ENCODE data around the gene FKTN.

Gene FKTN

GRCh38 chr9:105636331-105636730, 78.4 kb downstream of the FKTN start:
- DNase-seq, result no peak

DNA sequence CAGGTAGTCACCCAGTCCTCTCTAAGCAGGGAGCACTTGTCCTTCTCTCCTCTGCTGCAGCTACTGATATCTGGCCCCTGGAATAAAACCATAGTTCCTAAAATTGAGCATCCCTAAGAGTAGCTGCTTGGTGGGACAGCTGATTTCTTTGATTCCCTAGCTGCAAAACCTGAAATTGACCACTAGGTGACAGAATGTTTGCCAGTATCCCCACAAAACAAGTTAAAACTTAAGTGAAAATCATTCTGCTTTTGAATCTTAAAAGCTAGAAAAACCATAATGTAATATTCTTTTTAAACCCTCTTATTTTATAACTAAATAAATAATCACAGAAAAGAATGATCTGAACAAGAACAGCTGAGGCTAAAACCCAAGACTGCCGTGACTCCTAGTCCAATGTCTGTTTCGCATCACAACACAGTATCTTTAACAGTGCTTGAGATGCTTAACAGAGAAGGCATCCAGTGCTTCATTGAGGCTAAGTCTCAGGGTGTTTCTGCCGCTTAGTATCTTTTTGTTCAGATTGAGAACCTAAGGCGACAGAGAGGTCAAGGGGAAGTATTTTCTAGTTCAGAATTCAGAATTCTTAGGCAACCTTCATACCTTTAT, 80.0 kb downstream of the FKTN start:
- DNase-seq, result no peak

- no peak for DNase-seq
These were observed 82.0 kb downstream of the FKTN start for GRCh38 chr9:105639936-105640335.

GRCh38 chr9:105643795-105644194, 85.9 kb downstream of the FKTN start:
- DNase-seq, result no peak

DNA sequence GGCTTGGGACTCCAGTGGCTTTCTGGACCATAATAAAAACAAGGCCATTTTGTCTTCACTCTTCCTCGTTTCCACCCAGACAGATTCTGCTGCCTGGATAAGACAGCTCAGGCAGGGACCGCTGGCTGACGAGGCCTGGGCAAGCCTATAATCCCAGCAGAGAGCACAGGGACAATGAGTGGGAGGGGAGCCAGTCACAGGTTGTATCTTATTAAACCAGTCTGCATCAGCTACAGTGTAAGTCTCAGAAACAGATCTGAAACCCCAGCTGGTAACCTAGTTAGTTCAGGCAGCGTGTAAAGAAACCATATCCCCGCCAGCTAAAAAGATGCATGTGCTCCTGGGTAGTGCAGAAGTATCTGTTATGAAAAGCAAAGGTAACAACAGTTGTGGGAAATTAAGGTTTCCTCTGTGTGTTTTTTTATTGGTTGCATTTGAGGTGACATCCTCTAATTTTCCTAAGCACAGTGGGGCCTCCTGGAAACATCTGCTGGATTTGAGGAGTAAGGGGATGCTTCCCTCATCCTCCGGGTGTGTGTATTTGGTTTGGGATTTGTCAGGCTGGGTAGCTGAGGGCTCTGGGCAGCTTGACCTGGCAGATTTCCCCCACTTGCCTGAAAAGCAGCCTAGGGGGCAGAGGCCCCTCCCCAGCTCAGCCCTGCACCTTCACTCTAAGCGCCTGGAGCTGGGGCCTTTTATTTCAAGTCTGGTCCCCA, 89.1 kb downstream of the FKTN start:
- DNase-seq, result no peak

- DNase-seq, result no peak
These were observed 89.8 kb downstream of the FKTN start for GRCh38 chr9:105647595-105648349.

DNA sequence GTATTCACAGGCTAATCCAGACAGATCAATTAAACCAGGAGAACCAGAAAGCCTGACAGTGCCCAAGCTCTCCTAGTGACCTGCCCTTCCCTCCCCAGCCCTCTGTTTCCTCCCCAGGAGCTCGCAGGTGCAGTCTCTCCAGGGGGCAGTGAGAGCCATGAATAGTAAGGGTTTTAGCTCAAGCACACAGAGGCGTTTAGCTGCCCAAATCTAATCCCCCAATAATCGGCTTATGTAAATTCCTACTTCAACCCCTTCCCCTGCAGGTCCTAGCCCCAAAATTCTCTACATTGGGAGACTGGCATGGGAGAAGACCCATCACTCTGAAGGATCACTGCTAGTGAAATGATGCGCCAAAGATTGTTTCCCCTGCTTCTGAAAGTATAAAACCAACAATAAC, 93.9 kb downstream of the FKTN start:
- no peak for DNase-seq

- no peak for DNase-seq
These were observed 98.4 kb downstream of the FKTN start for GRCh38 chr9:105656131-105656921.

DNA sequence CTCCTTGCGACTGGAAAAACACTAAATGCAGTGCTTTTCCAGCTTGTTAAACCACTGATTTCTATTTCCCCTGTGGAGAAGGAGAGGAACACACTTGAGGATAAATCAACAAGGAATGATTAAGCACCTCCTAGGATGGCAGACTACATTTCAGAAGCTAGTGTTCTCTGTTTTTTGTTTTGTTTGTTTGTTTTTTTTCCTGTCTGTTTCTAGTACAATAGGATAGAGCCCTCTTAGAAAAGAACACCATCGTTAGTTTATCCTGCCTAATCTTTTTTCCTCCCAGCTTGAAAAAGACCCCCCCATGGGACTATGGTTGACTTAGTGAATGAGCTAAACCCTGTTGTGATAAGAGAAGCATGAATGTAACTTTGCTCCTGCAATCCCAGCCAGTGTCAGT, 100.4 kb downstream of the FKTN start:
- no peak for DNase-seq

DNA sequence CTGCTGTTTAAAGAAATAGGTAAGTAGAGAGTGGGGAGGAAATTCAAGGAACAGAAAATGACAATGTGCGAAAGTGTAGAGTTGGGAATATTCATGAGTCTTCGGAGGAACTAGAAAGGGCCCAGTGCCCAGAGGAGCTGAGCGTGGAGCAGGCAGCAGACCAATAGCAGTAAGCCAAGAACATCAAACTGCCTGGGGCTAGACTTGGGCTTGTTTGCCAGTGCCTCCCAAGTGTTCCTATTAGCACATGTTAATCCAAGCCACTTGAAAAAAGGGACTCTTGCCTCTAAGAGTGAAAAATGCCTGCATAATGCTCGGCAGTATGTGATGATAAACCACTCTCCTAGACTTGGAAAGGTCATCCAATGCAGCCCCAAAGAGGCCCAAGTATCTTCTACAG, 103.1 kb downstream of the FKTN start:
- DNase-seq, result no peak

GRCh38 chr9:105662184-105663104, 104.5 kb downstream of the FKTN start, which contains the start of gene TAL2:
TSS of gene TAL2 (plus strand) at chr9:105662457. CDS start at chr9:105662497, 40 bp downstream.
- DNase-seq, result no peak

- DNase-seq, result no peak
These were observed 106.0 kb downstream of the FKTN start for GRCh38 chr9:105663914-105664313.

DNA sequence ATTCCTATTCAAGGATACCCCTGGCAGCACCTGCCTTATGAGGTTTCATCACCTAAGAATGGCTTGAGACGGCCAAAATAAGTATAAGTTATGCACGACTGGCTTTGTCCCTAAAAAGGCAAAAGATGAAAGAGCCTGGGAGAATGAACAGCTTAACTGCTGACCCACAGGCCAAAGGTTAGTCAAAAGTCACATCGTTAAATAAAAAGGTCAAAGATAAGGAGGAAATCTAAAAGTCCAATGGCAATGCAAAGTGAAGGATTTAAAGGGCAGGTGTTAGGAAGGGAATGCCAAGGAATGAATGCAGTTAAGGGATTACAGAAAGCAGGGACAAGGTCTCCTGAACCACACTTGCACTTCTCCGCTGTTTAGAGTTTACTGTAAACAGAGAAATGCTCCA, 109.9 kb downstream of the FKTN start:
- DNase-seq, result no peak

DNA sequence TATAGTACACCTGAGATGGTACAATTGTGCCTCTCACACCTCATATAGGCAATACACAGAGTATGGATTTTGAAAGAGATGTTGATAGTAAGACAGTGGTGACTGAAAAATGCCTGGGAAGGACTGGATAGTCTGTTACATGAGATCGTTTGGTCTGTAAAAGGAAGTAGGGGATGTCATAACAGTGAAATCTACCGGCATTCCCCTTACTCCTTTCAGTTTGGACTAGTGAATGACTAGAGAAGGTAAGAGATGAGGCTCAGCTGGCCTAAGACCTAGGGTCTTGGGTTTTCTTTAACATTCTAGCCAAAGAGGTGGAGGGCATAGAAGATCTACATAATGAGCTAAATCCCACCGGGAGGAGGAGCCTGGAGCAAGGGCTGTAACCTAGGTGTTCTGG, 112.4 kb downstream of the FKTN start:
- DNase-seq, result no peak

GRCh38 chr9:105670775-105671174, 112.8 kb downstream of the FKTN start:
- DNase-seq, result no peak

DNA sequence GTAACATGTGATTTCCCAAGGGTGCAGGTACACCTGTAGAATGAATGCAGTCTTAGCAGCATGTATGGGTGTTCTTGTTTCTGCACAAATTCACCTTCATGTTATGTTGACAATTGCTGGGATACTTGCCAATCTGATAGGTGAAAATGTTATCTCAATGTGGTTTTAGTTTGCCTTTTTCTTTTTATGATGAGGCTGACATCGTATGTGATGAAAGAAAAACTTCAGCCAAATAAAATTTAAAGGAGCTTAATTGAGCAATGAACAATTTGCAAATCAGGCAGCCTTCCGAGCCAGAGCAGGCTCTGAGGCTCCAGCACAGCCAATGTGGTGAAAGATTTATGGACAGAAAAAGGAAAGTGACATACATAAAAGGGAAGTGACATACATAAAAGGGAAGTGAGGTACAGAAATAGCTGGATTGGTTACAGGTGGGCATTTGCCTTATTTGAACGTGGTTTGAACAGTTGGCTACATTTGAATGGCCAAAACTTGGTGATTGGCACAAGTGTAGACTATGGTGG, 114.8 kb downstream of the FKTN start:
- DNase-seq, result no peak

DNA sequence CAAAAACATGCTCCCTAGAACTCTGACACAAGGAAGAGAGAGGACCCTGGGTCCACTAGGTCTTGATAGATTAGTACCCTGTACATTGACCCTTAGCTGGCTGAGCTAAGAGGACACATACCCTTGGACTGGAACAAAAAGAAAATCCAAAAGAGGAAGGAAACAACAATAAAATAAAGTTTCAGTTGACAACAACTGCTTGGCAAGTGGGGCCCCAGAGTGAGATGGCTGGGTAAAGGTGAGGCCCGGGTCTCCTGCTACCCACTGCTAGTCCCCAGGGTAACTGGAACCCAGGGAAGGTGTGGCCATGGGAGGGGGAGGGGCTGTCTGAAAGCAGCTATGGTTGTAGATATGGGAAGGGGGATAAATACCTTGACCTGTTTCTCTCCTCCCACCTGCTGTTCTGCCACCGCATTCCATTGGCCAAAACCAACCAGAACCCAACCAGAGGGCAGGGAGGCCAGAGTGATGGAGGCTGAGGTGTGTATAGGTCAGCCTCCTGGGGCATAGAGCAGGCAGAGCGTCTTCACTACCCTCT, 116.0 kb downstream of the FKTN start:
- no peak for DNase-seq

DNA sequence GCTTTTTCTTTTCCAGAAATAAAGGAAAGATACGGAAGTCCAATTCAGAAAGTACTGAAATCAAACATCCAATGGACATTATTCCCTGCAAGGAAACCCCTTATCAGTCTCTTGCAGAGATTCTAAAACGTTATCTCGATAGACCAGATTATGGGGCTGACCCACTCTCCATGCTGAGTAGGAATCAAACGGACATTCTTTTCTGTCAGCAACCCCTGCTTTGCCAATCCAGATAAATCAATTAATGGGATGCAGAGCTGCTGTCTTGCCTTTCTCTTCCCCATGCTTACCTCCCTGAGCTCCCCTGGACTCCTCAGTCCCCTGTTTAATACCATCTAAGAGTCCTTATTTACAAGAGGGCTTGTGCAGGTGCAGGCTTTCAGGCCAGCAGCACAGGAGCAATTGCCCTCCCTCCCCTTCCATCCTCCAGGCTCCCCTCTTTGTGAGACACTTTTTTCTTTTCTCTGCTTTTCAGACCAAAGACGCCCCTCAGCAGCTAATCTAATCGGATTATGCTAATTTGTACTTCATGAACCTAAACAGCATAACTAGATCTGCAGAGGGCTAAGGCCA, 118.5 kb downstream of the FKTN start:
- DNase-seq, result no peak

DNA sequence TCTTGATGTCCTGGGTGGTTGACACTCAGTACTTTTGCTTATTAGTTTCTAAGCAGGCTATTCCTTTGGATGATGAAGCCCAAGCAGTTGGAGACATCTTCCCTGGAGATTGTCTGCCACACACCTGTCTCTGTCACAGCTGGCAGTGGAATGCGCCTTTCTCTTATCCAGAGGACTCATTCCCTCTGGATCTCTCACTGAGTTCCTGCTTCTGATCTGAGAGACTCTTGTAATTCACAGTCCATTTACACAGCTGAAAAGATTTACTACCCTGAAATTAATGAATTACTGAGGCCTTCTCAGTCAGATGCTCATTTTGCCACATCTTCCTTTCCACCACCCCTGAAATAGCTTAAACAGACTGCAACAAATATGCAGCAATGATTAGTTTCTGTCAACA, 120.2 kb downstream of the FKTN start:
- no peak for DNase-seq

DNA sequence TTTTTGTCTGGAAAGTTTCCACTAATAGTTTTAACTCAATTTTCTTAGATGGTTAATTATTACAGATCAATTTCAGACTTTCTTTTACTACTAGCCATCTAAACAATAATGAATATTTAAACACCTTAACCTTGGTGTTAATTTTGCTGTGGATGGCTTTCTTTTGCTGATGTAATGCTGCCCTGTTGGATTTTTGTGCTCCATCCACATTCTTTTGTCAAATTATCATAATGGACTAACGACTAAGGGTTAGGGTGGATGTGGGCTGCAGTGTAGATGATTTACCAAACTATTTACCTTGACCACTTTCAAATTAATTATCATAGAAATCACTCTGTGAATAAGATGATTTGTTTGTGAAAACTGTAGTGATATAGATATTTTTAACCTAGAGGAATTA, 120.8 kb downstream of the FKTN start:
- DNase-seq, result no peak
